Coronary artery (tissue), 2 donors: ENCODE data around the gene FGF11.

ENCODE experiments used
- DNase-seq: peaks from one replicate; pipeline ENCODE4 v3.0.0-alpha.2; 2017; ENCODE audit warnings: low spot score
- H3K27ac ChIP-seq, 2 donors: fragments of 200-600 bp; sonication (generic); one replicate each; pipeline ENCODE4 v1.5.1; 2016 to 2019
- H3K4me3 ChIP-seq: fragments of 200-600 bp; sonication (generic); 2 replicates; pipeline ENCODE4 v1.5.1; 2016; ENCODE audit warnings: mild to moderate bottlenecking, moderate library complexity
- TF ChIP-seq, protein P1 (sequence below): fragments of 200-600 bp; sonication (generic); IDR thresholded peaks from one replicate; pipeline ENCODE4 v1.5.1; 2019; ENCODE audit warnings: antibody characterized with exemption

Gene FGF11

DNA sequence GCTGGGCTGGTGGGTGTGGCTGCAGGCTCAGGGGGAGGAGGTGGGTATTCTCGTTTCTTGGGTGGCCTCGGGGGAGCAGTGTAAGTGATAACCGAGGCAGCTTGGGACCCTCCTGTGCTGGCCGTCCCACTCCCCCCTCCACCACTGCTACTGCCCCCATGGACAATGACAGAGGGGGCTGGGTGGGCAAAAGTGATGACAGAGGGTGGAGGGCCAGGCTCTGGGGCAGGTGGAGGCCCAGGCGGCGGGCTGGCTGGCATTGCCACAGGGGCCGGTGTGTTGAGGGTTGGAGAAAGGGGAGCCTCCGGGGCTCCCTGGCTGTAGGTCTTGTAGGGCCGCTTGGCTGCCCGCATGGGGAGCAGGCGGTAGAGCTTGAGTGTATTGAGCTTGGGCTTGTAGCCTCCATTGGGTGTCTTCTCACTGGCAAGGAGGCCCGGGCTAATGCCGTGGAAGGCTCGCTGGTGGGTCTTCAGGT lies 24.1 kb downstream of the FGF11 start:
- DNase-seq, result no peak
- Histone ChIP-seq H3K27ac (no peak overlapping the region), H3K4me3 (no peak overlapping the region)
- TF ChIP-seq, protein P1, sequence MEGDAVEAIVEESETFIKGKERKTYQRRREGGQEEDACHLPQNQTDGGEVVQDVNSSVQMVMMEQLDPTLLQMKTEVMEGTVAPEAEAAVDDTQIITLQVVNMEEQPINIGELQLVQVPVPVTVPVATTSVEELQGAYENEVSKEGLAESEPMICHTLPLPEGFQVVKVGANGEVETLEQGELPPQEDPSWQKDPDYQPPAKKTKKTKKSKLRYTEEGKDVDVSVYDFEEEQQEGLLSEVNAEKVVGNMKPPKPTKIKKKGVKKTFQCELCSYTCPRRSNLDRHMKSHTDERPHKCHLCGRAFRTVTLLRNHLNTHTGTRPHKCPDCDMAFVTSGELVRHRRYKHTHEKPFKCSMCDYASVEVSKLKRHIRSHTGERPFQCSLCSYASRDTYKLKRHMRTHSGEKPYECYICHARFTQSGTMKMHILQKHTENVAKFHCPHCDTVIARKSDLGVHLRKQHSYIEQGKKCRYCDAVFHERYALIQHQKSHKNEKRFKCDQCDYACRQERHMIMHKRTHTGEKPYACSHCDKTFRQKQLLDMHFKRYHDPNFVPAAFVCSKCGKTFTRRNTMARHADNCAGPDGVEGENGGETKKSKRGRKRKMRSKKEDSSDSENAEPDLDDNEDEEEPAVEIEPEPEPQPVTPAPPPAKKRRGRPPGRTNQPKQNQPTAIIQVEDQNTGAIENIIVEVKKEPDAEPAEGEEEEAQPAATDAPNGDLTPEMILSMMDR, result no peak

DNA sequence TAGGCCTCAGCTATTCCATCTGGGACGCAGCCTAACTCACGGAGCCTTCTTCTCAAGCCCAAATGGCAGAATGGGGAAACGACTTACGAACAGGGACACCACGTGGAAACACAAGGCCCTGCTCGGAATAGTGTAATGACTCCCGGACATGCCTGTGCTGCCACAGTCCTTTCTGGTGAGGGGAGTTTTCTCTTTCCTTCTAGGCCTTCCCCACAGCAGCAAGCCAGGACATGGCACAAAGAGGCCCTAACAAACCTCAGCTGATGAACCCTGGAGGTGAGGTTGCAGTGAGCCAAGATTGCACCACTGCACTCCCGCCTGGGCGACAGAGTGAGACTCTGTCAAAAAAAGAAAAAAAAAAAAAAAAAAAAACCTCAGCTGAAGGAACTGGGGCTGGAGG lies 24.8 kb downstream of the FGF11 start:
- Histone ChIP-seq H3K27ac (no peak overlapping the region), H3K4me3 (no peak overlapping the region)
- TF ChIP-seq, protein P1, result no peak
- DNase-seq, result no peak

DNA sequence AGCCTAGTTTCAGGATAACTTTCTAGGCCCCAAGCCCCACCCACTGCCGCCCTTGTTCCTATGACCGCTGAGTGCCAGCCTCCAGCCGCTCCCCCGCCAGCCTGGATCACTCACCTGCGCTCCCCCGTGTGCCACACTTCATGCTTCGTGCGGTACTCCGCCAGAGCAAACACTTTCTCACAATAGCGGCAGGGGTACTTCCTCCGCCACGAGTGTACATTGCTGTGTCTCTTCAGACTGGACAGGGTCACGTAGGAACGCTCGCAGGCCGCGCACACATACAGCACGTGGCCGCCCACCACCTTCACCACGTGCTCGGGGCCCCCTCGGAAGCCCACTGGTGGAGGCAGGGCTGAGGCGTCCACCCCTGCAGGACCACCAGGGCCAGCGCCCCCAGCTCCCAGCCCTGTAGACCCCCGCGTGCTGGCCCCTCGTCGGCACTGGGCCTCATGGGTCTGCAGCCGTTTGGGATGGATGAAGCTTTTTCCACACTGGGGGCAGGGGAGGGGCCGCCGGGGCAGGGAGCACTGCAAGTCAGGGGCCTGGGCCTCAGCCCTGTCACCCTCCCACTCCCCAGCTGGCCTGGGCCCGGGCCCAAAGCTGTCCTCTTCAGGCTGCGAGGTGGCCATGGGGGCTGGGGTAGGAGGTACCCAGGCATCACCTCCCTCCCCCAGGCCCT lies 26.4 kb downstream of the FGF11 start:
- H3K4me3 ChIP-seq, result no peak overlapping the region
- H3K27ac ChIP-seq, result peak overlapping the region in 1 of 2 donors; percentile 80
- no peak for DNase-seq
- TF ChIP-seq, protein P1, result no peak

DNA sequence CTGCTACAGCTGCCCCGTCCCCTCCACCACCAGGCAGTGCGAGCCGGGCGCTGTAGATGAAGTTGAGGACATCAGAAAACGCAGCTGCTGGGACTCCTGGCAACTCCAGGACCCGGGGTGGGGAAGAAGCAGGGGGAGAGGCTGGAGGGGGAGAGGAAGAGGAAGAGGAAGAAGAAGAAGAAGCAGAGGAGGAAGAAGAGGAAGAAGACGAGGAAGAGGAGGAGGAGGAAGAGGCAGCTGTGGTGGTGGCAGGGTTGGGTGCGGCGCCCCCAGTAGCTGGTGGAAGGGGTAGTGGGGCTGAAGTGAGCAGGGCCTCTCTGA lies 27.0 kb downstream of the FGF11 start:
- peak overlapping the region in 1 of 2 donors; percentile 80 for H3K27ac ChIP-seq
- no peak for DNase-seq
- TF ChIP-seq, protein P1, result no peak
- peak overlapping the region; percentile 36 for H3K4me3 ChIP-seq

DNA sequence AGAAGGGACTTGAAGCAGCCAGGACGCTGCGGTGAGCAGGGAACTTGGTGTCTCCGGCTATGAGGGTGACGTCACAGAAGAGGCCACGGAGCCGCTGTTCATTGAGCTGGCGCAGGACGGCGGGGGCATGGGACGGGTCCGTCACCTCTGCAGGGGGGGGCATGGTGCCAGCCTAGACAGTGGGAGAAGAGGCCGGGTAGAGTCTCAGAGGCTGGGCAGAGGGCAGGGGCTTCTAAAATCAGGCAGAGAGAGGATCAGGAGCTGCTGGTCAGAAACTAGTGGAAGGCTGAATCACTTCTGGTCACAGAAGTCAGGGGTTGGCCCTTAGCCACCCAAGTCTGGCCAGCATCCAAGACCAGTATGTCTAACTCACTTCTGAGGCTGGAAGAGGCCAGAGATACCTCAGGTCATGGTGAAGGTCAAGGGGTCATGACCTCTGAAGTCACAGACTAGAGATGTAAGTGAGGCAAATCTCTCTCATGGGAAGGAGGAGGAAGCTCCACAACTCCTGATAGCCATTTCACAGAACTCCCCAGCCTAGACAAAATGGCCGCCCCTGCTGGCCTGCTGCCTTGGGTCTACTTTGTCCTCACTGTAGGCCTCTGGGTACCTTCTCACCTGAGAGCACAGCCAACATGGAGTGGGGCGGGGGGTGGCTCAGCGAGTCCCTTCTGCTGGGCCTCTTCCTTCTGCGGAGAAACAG lies 27.5 kb downstream of the FGF11 start:
- TF ChIP-seq, protein P1, result no peak
- H3K4me3 ChIP-seq, result peak overlapping the region; percentile 36
- H3K27ac ChIP-seq, result peak overlapping the region in 1 of 2 donors; percentile 80
- DNase-seq, result no peak

DNA sequence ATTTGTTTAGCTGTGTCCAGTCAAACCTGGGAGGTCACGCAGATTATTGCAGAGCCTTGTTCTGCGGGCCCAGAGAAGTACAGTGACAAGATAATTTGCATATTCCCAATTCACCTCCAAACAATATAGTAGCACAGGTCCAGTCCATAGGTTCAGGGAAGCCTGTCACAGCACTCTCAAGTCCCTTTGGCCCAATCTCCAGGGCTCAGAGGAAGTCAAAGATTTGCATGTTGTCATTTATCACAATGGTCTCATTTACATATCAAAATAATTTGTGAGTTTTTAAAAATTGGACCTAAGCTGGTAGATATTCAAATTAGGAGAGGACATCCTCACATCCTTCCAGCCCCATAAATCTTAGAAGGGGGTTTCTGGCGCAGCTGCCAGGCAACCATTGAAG lies 28.2 kb downstream of the FGF11 start:
- Histone ChIP-seq H3K27ac (peak overlapping the region in 1 of 2 donors; percentile 80), H3K4me3 (no peak overlapping the region)
- TF ChIP-seq, protein P1, result no peak
- no peak for DNase-seq

DNA sequence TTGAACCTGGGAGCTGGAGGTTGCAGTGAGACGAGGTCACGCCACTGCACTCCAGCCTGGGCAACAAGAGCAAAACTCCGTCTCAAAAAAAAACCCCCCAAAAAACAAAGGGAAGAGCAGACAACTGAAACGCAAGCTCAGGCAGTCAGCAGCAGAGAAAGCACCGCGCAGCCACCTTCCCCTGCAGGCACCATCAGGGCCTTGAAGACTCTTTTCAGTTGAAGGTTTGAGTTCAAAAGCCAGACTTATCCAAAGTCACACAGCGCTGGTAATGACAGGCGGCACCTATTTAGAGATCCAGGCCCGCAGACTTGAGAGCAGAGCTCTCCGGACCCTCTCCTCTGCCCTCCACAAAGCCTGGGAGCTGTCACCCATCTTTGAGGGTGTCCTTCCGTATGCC lies 29.0 kb downstream of the FGF11 start:
- TF ChIP-seq, protein P1, result no peak
- H3K4me3 ChIP-seq, result no peak overlapping the region
- no peak overlapping the region for H3K27ac ChIP-seq
- no peak for DNase-seq
